ENCODE results near the gene MCTP1. TPM values are rescaled to one million over a fixed set of nuclear protein-coding genes. Genes with fewer than 3 reads are reported as not detected.

MCTP1 gene
- total RNA-seq, 1 experiment from 2014 or later: 0.41 TPM

DNA sequence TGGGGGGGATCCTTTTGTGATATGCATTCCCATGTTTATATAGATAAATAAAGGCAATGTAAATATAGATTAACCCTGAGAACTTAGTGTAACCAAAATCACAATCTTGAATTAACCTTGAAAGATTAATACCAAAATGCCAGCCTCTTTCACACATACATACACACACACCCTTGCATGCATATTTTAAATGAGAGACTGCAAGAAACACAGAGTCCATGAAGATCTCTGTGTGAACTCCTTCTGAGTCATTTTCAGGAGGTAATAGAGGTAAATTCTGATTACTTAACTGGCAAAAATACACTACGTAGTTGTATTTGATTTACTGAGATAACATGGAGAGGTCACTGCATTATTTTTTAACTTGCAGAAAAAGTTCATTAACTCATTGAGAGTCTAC, 548.4 kb downstream of the MCTP1 start:
- H3K4me2 ChIP-seq (ENCODE audit: low read depth, low read length, poor library complexity, severe bottlenecking): no peak overlapping the region
- no peaks in the 10 kb centered on the region for H3K79me2 ChIP-seq (ENCODE audit: low read length)
- H3K9me3 ChIP-seq (ENCODE audit: low read length): no peaks in the 10 kb centered on the region
- no peaks in the 10 kb centered on the region for H4K20me1 ChIP-seq (ENCODE audit: insufficient read depth, low read depth, low read length)
- H3K9ac ChIP-seq (ENCODE audit: low read length): no peak overlapping the region
- no peak for DNase-seq
- H3K36me3 ChIP-seq (ENCODE audit: insufficient read depth, low read length): no peaks in the 10 kb centered on the region
- no peaks in the 10 kb centered on the region for H3K4me1 ChIP-seq (ENCODE audit: low read length)
- no peak overlapping the region for H2AFZ ChIP-seq (ENCODE audit: low read length)
- H3K4me3 ChIP-seq (ENCODE audit: low read length): no peak overlapping the region
- H3K9me2 ChIP-seq (replicated peaks; ENCODE audit: insufficient read depth, low read length): no peaks in the 10 kb centered on the region
- no peak overlapping the region for H3K27ac ChIP-seq (ENCODE audit: low read length)
- H3K27me3 ChIP-seq (ENCODE audit: low read length): no peaks in the 10 kb centered on the region; the same call in 1 of the 2 replicates

DNA sequence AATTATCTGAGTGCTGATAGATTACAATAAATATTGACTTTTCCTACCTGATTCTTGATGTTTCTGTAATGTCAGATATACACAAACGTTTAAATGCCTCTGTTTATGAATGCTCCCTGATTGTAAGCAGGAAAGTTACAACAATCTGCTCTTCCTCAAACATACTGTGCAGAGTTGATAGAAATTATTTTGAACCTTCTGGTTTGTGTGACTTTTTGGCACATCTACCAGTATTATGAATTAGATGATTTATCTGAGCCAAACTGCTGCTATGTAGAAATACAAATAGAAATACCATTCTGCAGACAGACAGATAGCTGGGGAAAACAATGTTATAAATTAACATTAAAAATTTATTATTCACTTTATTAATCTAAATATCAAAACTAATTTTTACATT, 553.4 kb downstream of the MCTP1 start:
- DNase-seq: no peak
- no peaks in the 10 kb centered on the region for H4K20me1 ChIP-seq (ENCODE audit: insufficient read depth, low read depth, low read length)
- no peaks in the 10 kb centered on the region for H3K79me2 ChIP-seq (ENCODE audit: low read length)
- H3K4me2 ChIP-seq (ENCODE audit: low read depth, low read length, poor library complexity, severe bottlenecking): no peak overlapping the region
- no peaks in the 10 kb centered on the region for H3K36me3 ChIP-seq (ENCODE audit: insufficient read depth, low read length)
- H2AFZ ChIP-seq (ENCODE audit: low read length): no peak overlapping the region
- no peaks in the 10 kb centered on the region for H3K9me3 ChIP-seq (ENCODE audit: low read length)
- no peaks in the 10 kb centered on the region for H3K9me2 ChIP-seq (replicated peaks; ENCODE audit: insufficient read depth, low read length)
- H3K27me3 ChIP-seq (ENCODE audit: low read length): no peaks in the 10 kb centered on the region
- no peak overlapping the region for H3K9ac ChIP-seq (ENCODE audit: low read length)
- no peak overlapping the region for H3K27ac ChIP-seq (ENCODE audit: low read length)
- H3K4me3 ChIP-seq (ENCODE audit: low read length): no peak overlapping the region
- H3K4me1 ChIP-seq (ENCODE audit: low read length): no peaks in the 10 kb centered on the region

DNA sequence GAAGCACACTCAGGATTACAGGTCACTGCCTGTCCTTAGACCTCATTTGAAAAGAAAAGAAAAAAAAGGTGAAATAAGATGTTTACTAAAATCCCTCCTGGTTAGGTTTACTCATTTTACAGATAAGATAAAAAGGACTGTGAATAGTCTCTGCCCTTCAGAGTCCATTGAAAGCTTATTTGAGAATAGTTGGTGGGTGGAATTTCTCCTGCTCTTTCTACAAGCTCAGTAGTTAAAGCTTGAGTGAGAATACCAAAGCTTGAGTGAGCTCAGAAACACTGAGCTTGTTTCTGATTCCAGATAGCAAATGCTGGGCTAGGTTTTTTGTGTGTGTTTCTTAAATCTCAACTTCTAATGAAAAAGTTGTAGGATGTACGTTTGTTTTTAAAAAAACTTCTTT, 559.8 kb downstream of the MCTP1 start:
- Histone ChIP-seq H3K27ac (ENCODE audit: low read length) (no peak overlapping the region), H2AFZ (ENCODE audit: low read length) (no peak overlapping the region), H3K4me3 (ENCODE audit: low read length) (no peak overlapping the region), H3K4me1 (ENCODE audit: low read length) (no peaks in the 10 kb centered on the region), H3K9me2 (replicated peaks; ENCODE audit: insufficient read depth, low read length) (no peaks in the 10 kb centered on the region), H3K36me3 (ENCODE audit: insufficient read depth, low read length) (no peaks in the 10 kb centered on the region), H4K20me1 (ENCODE audit: insufficient read depth, low read depth, low read length) (no peaks in the 10 kb centered on the region), H3K9me3 (ENCODE audit: low read length) (no peaks in the 10 kb centered on the region), H3K9ac (ENCODE audit: low read length) (no peak overlapping the region), H3K4me2 (ENCODE audit: low read depth, low read length, poor library complexity, severe bottlenecking) (no peak overlapping the region), H3K27me3 (ENCODE audit: low read length) (no peaks in the 10 kb centered on the region), H3K79me2 (ENCODE audit: low read length) (no peaks in the 10 kb centered on the region)
- DNase-seq: no peak

DNA sequence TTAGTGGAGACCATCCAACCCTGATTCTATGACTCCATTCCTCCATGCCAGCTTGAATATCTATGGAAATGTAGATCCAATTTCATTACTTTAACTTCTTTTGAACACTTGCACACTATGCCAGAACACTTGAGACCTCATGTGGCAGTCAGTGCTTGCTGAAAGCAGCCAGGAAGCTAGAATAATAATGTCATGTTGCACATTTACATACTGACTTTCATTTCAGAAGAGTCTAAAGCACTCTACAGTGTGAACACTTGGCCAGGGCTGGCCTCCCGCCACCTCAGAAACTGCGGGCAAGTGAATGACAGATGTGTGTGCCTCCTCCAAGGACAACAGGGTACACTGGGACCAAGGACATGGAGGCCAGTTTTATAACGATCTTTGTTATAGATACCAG, 569.1 kb downstream of the MCTP1 start:
- H3K4me3 ChIP-seq (ENCODE audit: low read length): no peak overlapping the region
- DNase-seq: no peak
- no peaks in the 10 kb centered on the region for H3K9me2 ChIP-seq (replicated peaks; ENCODE audit: insufficient read depth, low read length)
- no peak overlapping the region for H3K27ac ChIP-seq (ENCODE audit: low read length)
- no peak overlapping the region for H2AFZ ChIP-seq (ENCODE audit: low read length)
- H3K9me3 ChIP-seq (ENCODE audit: low read length): no peaks in the 10 kb centered on the region
- H4K20me1 ChIP-seq (ENCODE audit: insufficient read depth, low read depth, low read length): no peaks in the 10 kb centered on the region
- H3K79me2 ChIP-seq (ENCODE audit: low read length): no peaks in the 10 kb centered on the region
- no peaks in the 10 kb centered on the region for H3K27me3 ChIP-seq (ENCODE audit: low read length)
- H3K4me1 ChIP-seq (ENCODE audit: low read length): no peaks in the 10 kb centered on the region
- no peak overlapping the region for H3K4me2 ChIP-seq (ENCODE audit: low read depth, low read length, poor library complexity, severe bottlenecking)
- no peak overlapping the region for H3K9ac ChIP-seq (ENCODE audit: low read length)
- peaks cover 6% of the 10 kb centered on the region; the same call in 1 of the 2 replicates for H3K36me3 ChIP-seq (ENCODE audit: insufficient read depth, low read length)

DNA sequence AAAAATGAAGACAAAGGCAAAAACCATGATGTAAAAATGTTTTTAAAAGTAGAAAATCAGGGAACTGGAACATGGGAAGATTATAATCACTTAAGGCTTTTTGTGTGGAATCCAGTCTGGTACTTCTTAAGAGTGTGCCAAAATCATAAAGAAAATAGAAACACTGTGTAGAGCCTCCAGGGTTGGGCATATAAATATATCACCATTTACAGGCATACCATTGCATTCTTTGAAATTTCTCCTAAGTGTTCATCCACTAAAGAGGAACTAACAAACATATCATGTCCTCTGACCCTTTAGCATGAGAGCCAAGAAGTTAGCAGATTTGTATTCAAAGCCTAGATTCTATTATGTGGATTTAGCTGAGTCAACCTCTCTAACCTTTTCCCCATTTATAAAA, 573.1 kb downstream of the MCTP1 start:
- Histone ChIP-seq H3K4me1 (ENCODE audit: low read length) (no peaks in the 10 kb centered on the region), H3K27me3 (ENCODE audit: low read length) (no peaks in the 10 kb centered on the region), H3K36me3 (ENCODE audit: insufficient read depth, low read length) (peaks cover 6% of the 10 kb centered on the region; the same call in 1 of the 2 replicates), H2AFZ (ENCODE audit: low read length) (no peak overlapping the region), H3K79me2 (ENCODE audit: low read length) (no peaks in the 10 kb centered on the region), H3K4me3 (ENCODE audit: low read length) (no peak overlapping the region), H3K27ac (ENCODE audit: low read length) (no peak overlapping the region), H3K9ac (ENCODE audit: low read length) (no peak overlapping the region), H3K4me2 (ENCODE audit: low read depth, low read length, poor library complexity, severe bottlenecking) (no peak overlapping the region), H3K9me2 (replicated peaks; ENCODE audit: insufficient read depth, low read length) (no peaks in the 10 kb centered on the region), H4K20me1 (ENCODE audit: insufficient read depth, low read depth, low read length) (no peaks in the 10 kb centered on the region), H3K9me3 (ENCODE audit: low read length) (no peaks in the 10 kb centered on the region)
- DNase-seq: no peak

DNA sequence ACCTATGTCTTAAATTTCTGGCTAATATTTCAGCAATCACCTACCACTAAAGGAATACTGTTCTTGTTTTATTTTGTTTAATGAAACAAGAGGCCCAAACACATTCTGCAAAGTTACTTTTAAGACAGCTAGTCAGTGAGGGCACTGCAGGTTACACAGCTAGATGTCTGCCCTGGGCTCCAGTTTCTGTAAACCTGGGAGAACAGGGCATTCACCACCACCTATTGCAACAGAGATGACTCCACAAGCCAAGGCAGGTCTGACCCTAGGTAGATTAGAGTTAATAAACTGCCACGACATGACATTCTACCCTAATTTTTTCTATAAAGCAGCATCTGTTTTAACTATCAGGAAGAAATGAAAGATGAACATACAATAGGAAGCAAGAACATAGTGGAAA, 575.6 kb downstream of the MCTP1 start:
- no peaks in the 10 kb centered on the region for H3K9me2 ChIP-seq (replicated peaks; ENCODE audit: insufficient read depth, low read length)
- no peak overlapping the region for H3K27ac ChIP-seq (ENCODE audit: low read length)
- no peak overlapping the region for H3K4me3 ChIP-seq (ENCODE audit: low read length)
- DNase-seq: no peak
- no peaks in the 10 kb centered on the region for H4K20me1 ChIP-seq (ENCODE audit: insufficient read depth, low read depth, low read length)
- H3K36me3 ChIP-seq (ENCODE audit: insufficient read depth, low read length): peaks cover 6% of the 10 kb centered on the region; the same call in 1 of the 2 replicates
- no peaks in the 10 kb centered on the region for H3K9me3 ChIP-seq (ENCODE audit: low read length)
- H3K4me1 ChIP-seq (ENCODE audit: low read length): no peaks in the 10 kb centered on the region
- no peak overlapping the region for H3K9ac ChIP-seq (ENCODE audit: low read length)
- no peak overlapping the region for H3K4me2 ChIP-seq (ENCODE audit: low read depth, low read length, poor library complexity, severe bottlenecking)
- H3K27me3 ChIP-seq (ENCODE audit: low read length): no peaks in the 10 kb centered on the region
- no peaks in the 10 kb centered on the region for H3K79me2 ChIP-seq (ENCODE audit: low read length)
- H2AFZ ChIP-seq (ENCODE audit: low read length): no peak overlapping the region

DNA sequence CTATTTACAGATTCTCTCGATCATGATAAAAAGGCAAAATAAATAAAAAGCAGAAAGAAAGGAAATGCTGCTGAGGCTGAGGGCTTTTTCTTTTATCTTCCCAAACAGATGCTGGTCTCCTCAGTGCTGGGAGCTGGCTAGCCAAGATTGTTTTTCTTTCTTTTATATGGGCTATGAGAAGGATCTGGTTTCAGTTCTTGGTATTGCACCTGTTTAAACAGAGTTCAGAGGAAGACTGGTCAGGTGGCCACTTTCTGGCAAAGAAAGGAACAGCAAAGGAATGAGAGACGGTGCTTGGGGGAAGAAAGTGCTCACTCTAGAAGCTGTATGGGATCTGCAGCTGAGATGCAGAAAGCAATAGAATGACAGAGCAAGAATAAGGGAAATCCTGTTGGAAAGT, 577.5 kb downstream of the MCTP1 start:
- no peaks in the 10 kb centered on the region for H3K9me2 ChIP-seq (replicated peaks; ENCODE audit: insufficient read depth, low read length)
- H3K36me3 ChIP-seq (ENCODE audit: insufficient read depth, low read length): peaks cover 6% of the 10 kb centered on the region; the same call in 1 of the 2 replicates
- peaks cover 2% of the 10 kb centered on the region; the same call in 1 of the 2 replicates for H3K4me1 ChIP-seq (ENCODE audit: low read length)
- no peak overlapping the region for H3K4me3 ChIP-seq (ENCODE audit: low read length)
- H3K79me2 ChIP-seq (ENCODE audit: low read length): no peaks in the 10 kb centered on the region
- no peaks in the 10 kb centered on the region for H4K20me1 ChIP-seq (ENCODE audit: insufficient read depth, low read depth, low read length)
- no peak overlapping the region for H2AFZ ChIP-seq (ENCODE audit: low read length)
- H3K9ac ChIP-seq (ENCODE audit: low read length): no peak overlapping the region
- no peaks in the 10 kb centered on the region for H3K9me3 ChIP-seq (ENCODE audit: low read length)
- DNase-seq: no peak
- H3K4me2 ChIP-seq (ENCODE audit: low read depth, low read length, poor library complexity, severe bottlenecking): no peak overlapping the region
- H3K27me3 ChIP-seq (ENCODE audit: low read length): no peaks in the 10 kb centered on the region
- no peak overlapping the region for H3K27ac ChIP-seq (ENCODE audit: low read length)

DNA sequence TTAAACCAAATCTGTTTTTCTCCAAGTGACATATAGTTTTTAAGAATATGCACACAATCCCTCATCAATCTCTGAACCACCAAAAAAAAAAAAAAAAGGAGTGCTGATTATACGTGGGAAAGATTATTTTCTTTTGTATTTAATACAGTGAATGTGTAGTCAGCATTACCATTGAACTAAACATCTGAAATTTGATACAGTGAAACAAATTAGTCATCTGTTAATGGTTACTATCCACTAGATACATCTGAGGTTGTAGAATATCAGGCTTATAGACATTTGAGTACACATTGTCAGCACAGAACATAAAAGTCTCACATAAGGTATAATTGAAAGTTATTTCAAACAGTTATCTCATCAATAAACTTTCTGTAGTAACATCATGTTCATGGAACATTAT, 579.5 kb downstream of the MCTP1 start:
- no peaks in the 10 kb centered on the region for H3K27me3 ChIP-seq (ENCODE audit: low read length)
- no peak overlapping the region for H3K4me3 ChIP-seq (ENCODE audit: low read length)
- no peaks in the 10 kb centered on the region for H3K79me2 ChIP-seq (ENCODE audit: low read length)
- DNase-seq: no peak
- H3K4me2 ChIP-seq (ENCODE audit: low read depth, low read length, poor library complexity, severe bottlenecking): no peak overlapping the region
- H3K9me3 ChIP-seq (ENCODE audit: low read length): no peaks in the 10 kb centered on the region
- no peaks in the 10 kb centered on the region for H4K20me1 ChIP-seq (ENCODE audit: insufficient read depth, low read depth, low read length)
- no peaks in the 10 kb centered on the region for H3K9me2 ChIP-seq (replicated peaks; ENCODE audit: insufficient read depth, low read length)
- H3K4me1 ChIP-seq (ENCODE audit: low read length): peaks cover 4% of the 10 kb centered on the region; the same call in 1 of the 2 replicates
- H2AFZ ChIP-seq (ENCODE audit: low read length): no peak overlapping the region
- H3K27ac ChIP-seq (ENCODE audit: low read length): no peak overlapping the region
- no peak overlapping the region for H3K9ac ChIP-seq (ENCODE audit: low read length)
- H3K36me3 ChIP-seq (ENCODE audit: insufficient read depth, low read length): no peaks in the 10 kb centered on the region; the same call in 1 of the 2 replicates

DNA sequence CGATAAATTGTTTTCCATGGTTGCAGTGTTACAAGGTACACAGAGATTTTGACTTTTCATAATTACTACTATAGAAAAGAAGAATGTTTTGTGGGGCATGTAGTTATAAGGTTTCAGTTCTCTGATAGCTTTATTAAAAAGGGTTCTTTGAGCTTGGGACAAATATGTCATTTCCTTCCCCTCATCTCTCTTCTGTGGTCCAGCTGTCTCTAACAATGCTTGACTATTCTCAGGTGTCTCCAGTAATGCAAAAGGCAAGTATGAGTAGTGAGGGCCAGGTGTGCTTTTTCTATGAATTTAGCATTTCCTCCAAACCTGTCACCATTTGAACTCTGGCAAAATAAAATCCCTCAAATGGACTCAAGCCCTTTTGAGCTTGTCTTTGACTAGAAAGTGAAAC, 582.2 kb downstream of the MCTP1 start:
- Histone ChIP-seq H3K4me2 (ENCODE audit: low read depth, low read length, poor library complexity, severe bottlenecking) (no peak overlapping the region), H4K20me1 (ENCODE audit: insufficient read depth, low read depth, low read length) (no peaks in the 10 kb centered on the region), H3K4me3 (ENCODE audit: low read length) (no peak overlapping the region), H2AFZ (ENCODE audit: low read length) (no peak overlapping the region), H3K9me3 (ENCODE audit: low read length) (no peaks in the 10 kb centered on the region), H3K27ac (ENCODE audit: low read length) (no peak overlapping the region), H3K9me2 (replicated peaks; ENCODE audit: insufficient read depth, low read length) (no peaks in the 10 kb centered on the region), H3K9ac (ENCODE audit: low read length) (no peak overlapping the region), H3K36me3 (ENCODE audit: insufficient read depth, low read length) (no peaks in the 10 kb centered on the region; the same call in 1 of the 2 replicates), H3K4me1 (ENCODE audit: low read length) (peaks cover 4% of the 10 kb centered on the region; the same call in 1 of the 2 replicates), H3K79me2 (ENCODE audit: low read length) (no peaks in the 10 kb centered on the region), H3K27me3 (ENCODE audit: low read length) (no peaks in the 10 kb centered on the region)
- no peak for DNase-seq

All from Karpas-422 (cell line).